ENCODE data around the gene CHD6. TPM values are rescaled to one million over a fixed set of nuclear protein-coding genes. Genes with fewer than 3 reads are reported as not detected.

CHD6 gene
- total and polyA plus RNA-seq, 7 experiments from 2014 or later, result 46.3 to 132 (median 94.6) TPM

- Mint-ChIP-seq H3K9me3 (peaks cover 0 to 4% (median 0%) of the 10 kb centered on the region in 11 donors), H3K27me3 (no peaks in the 10 kb centered on the region), H3K27ac (peak overlapping the region in 6 of 9 donors; percentile 9 to 84 (median 37)), H3K36me3 (peaks cover 15 to 62% (median 42%) of the 10 kb centered on the region in 5 donors), H3K4me1 (peaks cover 27 to 67% (median 57%) of the 10 kb centered on the region in 7 donors), H3K4me3 (peak overlapping the region in 2 of 10 donors; percentile 6 to 19)
- H3K27me3 ChIP-seq (ENCODE audit: control insufficient read depth in 2 of 2, insufficient read depth in 2 of 2, low read length in 2 of 2), result no peaks in the 10 kb centered on the region
- H3K9me3 ChIP-seq (ENCODE audit: control insufficient read depth in 2 of 3, low read length in 3 of 3), result no peaks in the 10 kb centered on the region
- H3K27ac ChIP-seq (ENCODE audit: low read depth, low read length), result no peak overlapping the region
- H3K4me3 ChIP-seq (ENCODE audit: low read length), result no peak overlapping the region
- H3K36me3 ChIP-seq (ENCODE audit: control insufficient read depth in 2 of 3, insufficient read depth in 3 of 3, low read length in 3 of 3), result peaks cover 0 to 20% (median 0%) of the 10 kb centered on the region in 3 experiments
- DNase-seq (no peak), ATAC-seq (no peak)
- H3K4me1 ChIP-seq (ENCODE audit: control insufficient read depth in 2 of 2, insufficient read depth in 2 of 2, low read length in 2 of 2), result no peaks in the 10 kb centered on the region
- POLR2A ChIA-PET, result interaction anchor here (0.5 kb wide), 1 partner anchor 287 kb away, joined by 4 read pairs; no protein-coding TSS in a partner anchor
- CTCF ChIA-PET, result no interaction called here
- intact Hi-C loops (cut with micrococcal nuclease), result no loop called here
Measured at GRCh38 chr20:41524980-41525613, 93.1 kb downstream of the CHD6 start.

- Mint-ChIP-seq H3K27ac (no peak overlapping the region), H3K27me3 (no peaks in the 10 kb centered on the region), H3K4me3 (no peak overlapping the region), H3K36me3 (peaks cover 10 to 54% (median 30%) of the 10 kb centered on the region in 5 donors), H3K9me3 (peaks cover 0 to 4% (median 0%) of the 10 kb centered on the region in 11 donors), H3K4me1 (peaks cover 25 to 66% (median 48%) of the 10 kb centered on the region in 7 donors)
- POLR2A ChIA-PET, result interaction anchor here (0.5 kb wide), 1 partner anchor 95 kb away, joined by 3 read pairs; no protein-coding TSS in a partner anchor
- Histone ChIP-seq H3K4me1 (ENCODE audit: control insufficient read depth in 2 of 2, insufficient read depth in 2 of 2, low read length in 2 of 2) (no peaks in the 10 kb centered on the region), H3K27me3 (ENCODE audit: control insufficient read depth in 2 of 2, insufficient read depth in 2 of 2, low read length in 2 of 2) (no peaks in the 10 kb centered on the region), H3K36me3 (ENCODE audit: control insufficient read depth in 2 of 3, insufficient read depth in 3 of 3, low read length in 3 of 3) (peaks cover 0 to 13% (median 0%) of the 10 kb centered on the region in 3 experiments), H3K27ac (ENCODE audit: low read depth, low read length) (no peak overlapping the region), H3K4me3 (ENCODE audit: low read length) (no peak overlapping the region), H3K9me3 (ENCODE audit: control insufficient read depth in 2 of 3, low read length in 3 of 3) (no peaks in the 10 kb centered on the region)
- DNase-seq (no peak), ATAC-seq (no peak)
- intact Hi-C loops (cut with micrococcal nuclease), result no loop called here
- CTCF ChIA-PET, result no interaction called here
Measured at GRCh38 chr20:41523857-41524256, 94.3 kb downstream of the CHD6 start.

GRCh38 chr20:41513829-41514228 is 104.3 kb downstream of the CHD6 start:
- DNase-seq (no peak), ATAC-seq (no peak)
- Histone ChIP-seq H3K27ac (ENCODE audit: low read depth, low read length) (no peak overlapping the region), H3K4me1 (ENCODE audit: control insufficient read depth in 2 of 2, insufficient read depth in 2 of 2, low read length in 2 of 2) (no peaks in the 10 kb centered on the region), H3K36me3 (ENCODE audit: control insufficient read depth in 2 of 3, insufficient read depth in 3 of 3, low read length in 3 of 3) (peaks cover 0 to 43% (median 3%) of the 10 kb centered on the region in 3 experiments), H3K27me3 (ENCODE audit: control insufficient read depth in 2 of 2, insufficient read depth in 2 of 2, low read length in 2 of 2) (no peaks in the 10 kb centered on the region), H3K9me3 (ENCODE audit: control insufficient read depth in 2 of 3, low read length in 3 of 3) (no peaks in the 10 kb centered on the region), H3K4me3 (ENCODE audit: low read length) (no peak overlapping the region)
- Mint-ChIP-seq H3K9me3 (no peaks in the 10 kb centered on the region), H3K27ac (peak overlapping the region in 4 of 9 donors; percentile 0 to 16 (median 2)), H3K4me3 (no peak overlapping the region), H3K27me3 (no peaks in the 10 kb centered on the region), H3K4me1 (peaks cover 8 to 64% (median 51%) of the 10 kb centered on the region in 7 donors), H3K36me3 (peaks cover 23 to 76% (median 51%) of the 10 kb centered on the region in 5 donors)
- ChIA-PET CTCF (no interaction called here), POLR2A (no interaction called here)
- intact Hi-C loops (cut with micrococcal nuclease), result no loop called here

- H3K4me3 Mint-ChIP-seq, result no peak overlapping the region
- peaks cover 17 to 70% (median 61%) of the 10 kb centered on the region in 7 donors for H3K4me1 Mint-ChIP-seq
- POLR2A ChIA-PET, result no interaction called here
- H3K9me3 Mint-ChIP-seq, result peaks cover 0 to 3% (median 0%) of the 10 kb centered on the region in 11 donors
- H3K27ac Mint-ChIP-seq, result no peak overlapping the region
- H3K27ac ChIP-seq (ENCODE audit: low read depth, low read length), result no peak overlapping the region
- no peaks in the 10 kb centered on the region for H3K27me3 ChIP-seq (ENCODE audit: control insufficient read depth in 2 of 2, insufficient read depth in 2 of 2, low read length in 2 of 2)
- CTCF ChIA-PET, result no interaction called here
- no peaks in the 10 kb centered on the region for H3K9me3 ChIP-seq (ENCODE audit: control insufficient read depth in 2 of 3, low read length in 3 of 3)
- H3K4me3 ChIP-seq (ENCODE audit: low read length), result no peak overlapping the region
- no peaks in the 10 kb centered on the region for H3K4me1 ChIP-seq (ENCODE audit: control insufficient read depth in 2 of 2, insufficient read depth in 2 of 2, low read length in 2 of 2)
- ATAC-seq, result no peak
- peaks cover 0 to 53% (median 3%) of the 10 kb centered on the region in 3 experiments for H3K36me3 ChIP-seq (ENCODE audit: control insufficient read depth in 2 of 3, insufficient read depth in 3 of 3, low read length in 3 of 3)
- intact Hi-C loops (cut with micrococcal nuclease), result no loop called here
- peaks cover 31 to 83% (median 58%) of the 10 kb centered on the region in 5 donors for H3K36me3 Mint-ChIP-seq
- DNase-seq, result no peak
- H3K27me3 Mint-ChIP-seq, result no peaks in the 10 kb centered on the region
Measured at GRCh38 chr20:41512624-41513023, 105.6 kb downstream of the CHD6 start.

GRCh38 chr20:41510847-41511450 is 107.2 kb downstream of the CHD6 start:
- Histone ChIP-seq H3K4me3 (ENCODE audit: low read length) (no peak overlapping the region), H3K36me3 (ENCODE audit: control insufficient read depth in 2 of 3, insufficient read depth in 3 of 3, low read length in 3 of 3) (peaks cover 0 to 46% (median 3%) of the 10 kb centered on the region in 3 experiments), H3K27me3 (ENCODE audit: control insufficient read depth in 2 of 2, insufficient read depth in 2 of 2, low read length in 2 of 2) (no peaks in the 10 kb centered on the region), H3K27ac (ENCODE audit: low read depth, low read length) (no peak overlapping the region), H3K4me1 (ENCODE audit: control insufficient read depth in 2 of 2, insufficient read depth in 2 of 2, low read length in 2 of 2) (no peaks in the 10 kb centered on the region), H3K9me3 (ENCODE audit: control insufficient read depth in 2 of 3, low read length in 3 of 3) (no peaks in the 10 kb centered on the region)
- CTCF ChIA-PET, result no interaction called here
- peaks cover 17 to 57% (median 54%) of the 10 kb centered on the region in 7 donors for H3K4me1 Mint-ChIP-seq
- H3K27ac Mint-ChIP-seq, result peak overlapping the region in 2 of 9 donors; percentile 1 to 76
- intact Hi-C loops (cut with micrococcal nuclease), result no loop called here
- peaks cover 0 to 8% (median 2%) of the 10 kb centered on the region in 11 donors for H3K9me3 Mint-ChIP-seq
- ATAC-seq, result no peak
- H3K27me3 Mint-ChIP-seq, result no peaks in the 10 kb centered on the region
- H3K36me3 Mint-ChIP-seq, result peaks cover 33 to 84% (median 65%) of the 10 kb centered on the region in 5 donors
- POLR2A ChIA-PET, result no interaction called here
- H3K4me3 Mint-ChIP-seq, result no peak overlapping the region
- no peak for DNase-seq

GRCh38 chr20:41510224-41510623 is 108.0 kb downstream of the CHD6 start:
- intact Hi-C loops (cut with micrococcal nuclease), result no loop called here
- Mint-ChIP-seq H3K27me3 (no peaks in the 10 kb centered on the region), H3K36me3 (peaks cover 36 to 86% (median 71%) of the 10 kb centered on the region in 5 donors), H3K4me3 (no peak overlapping the region), H3K9me3 (peaks cover 0 to 13% (median 6%) of the 10 kb centered on the region in 11 donors), H3K4me1 (peaks cover 18 to 52% (median 51%) of the 10 kb centered on the region in 7 donors), H3K27ac (no peak overlapping the region)
- Histone ChIP-seq H3K4me3 (ENCODE audit: low read length) (no peak overlapping the region), H3K27ac (ENCODE audit: low read depth, low read length) (no peak overlapping the region), H3K4me1 (ENCODE audit: control insufficient read depth in 2 of 2, insufficient read depth in 2 of 2, low read length in 2 of 2) (no peaks in the 10 kb centered on the region), H3K36me3 (ENCODE audit: control insufficient read depth in 2 of 3, insufficient read depth in 3 of 3, low read length in 3 of 3) (peaks cover 0 to 48% (median 3%) of the 10 kb centered on the region in 3 experiments), H3K27me3 (ENCODE audit: control insufficient read depth in 2 of 2, insufficient read depth in 2 of 2, low read length in 2 of 2) (no peaks in the 10 kb centered on the region), H3K9me3 (ENCODE audit: control insufficient read depth in 2 of 3, low read length in 3 of 3) (no peaks in the 10 kb centered on the region)
- ChIA-PET CTCF (no interaction called here), POLR2A (no interaction called here)
- DNase-seq (no peak), ATAC-seq (no peak)

Measured in naive thymus-derived CD4-positive, alpha-beta T cell (primary cell).